HCT116 (cell line): ENCODE results near the gene RYR3.

Source experiments
- CTCF ChIP-seq, 3 experiments: fragments of 200-600 bp in 1 of 3; sonication (generic) in 1 of 3; IDR thresholded peaks in 2 of 3; conservative IDR thresholded peaks in 1 of 3; 2 replicates each; pipeline ENCODE4 v1.5.1; 2012 to 2017; ENCODE audit warnings: low read depth in 2 of 3, low read length in 2 of 3, antibody characterized with exemption in 1 of 3, borderline replicate concordance in 1 of 3, control low read depth in 1 of 3, mild to moderate bottlenecking in 1 of 3, mixed read lengths in 1 of 3, mixed run types in 1 of 3, moderate library complexity in 1 of 3; ENCODE audit not compliant: insufficient read depth in 1 of 3
- MAX ChIP-seq: IDR thresholded peaks from 2 replicates; pipeline ENCODE4 v1.6.1; 2012
- POLR2A ChIP-seq: IDR thresholded peaks from 2 replicates; pipeline ENCODE4 v1.7.0; 2011; ENCODE audit warnings: borderline replicate concordance; ENCODE audit not compliant: insufficient read depth, insufficient read length; ENCODE audit errors: extremely low read depth
- POLR2AphosphoS5 ChIP-seq: IDR thresholded peaks from 2 replicates; pipeline ENCODE4 v1.6.1; 2011; ENCODE audit warnings: mild to moderate bottlenecking, low read depth, low read length, moderate library complexity
- REST ChIP-seq: IDR thresholded peaks from 2 replicates; pipeline ENCODE4 v1.6.1; 2012; ENCODE audit warnings: low read depth
- SIN3A ChIP-seq: IDR thresholded peaks from 2 replicates; pipeline ENCODE4 v1.6.1; 2012; ENCODE audit warnings: low read depth
- SP1 ChIP-seq: IDR thresholded peaks from 2 replicates; pipeline ENCODE4 v1.6.1; 2012; ENCODE audit warnings: low read depth
- ZFX ChIP-seq: fragments of 450-650 bp; IDR thresholded peaks from 2 replicates; pipeline ENCODE4 v1.6.1; 2017
- TF ChIP-seq, protein P1 (sequence below): IDR thresholded peaks from 2 replicates; pipeline ENCODE4 v1.6.1; 2012

DNA sequence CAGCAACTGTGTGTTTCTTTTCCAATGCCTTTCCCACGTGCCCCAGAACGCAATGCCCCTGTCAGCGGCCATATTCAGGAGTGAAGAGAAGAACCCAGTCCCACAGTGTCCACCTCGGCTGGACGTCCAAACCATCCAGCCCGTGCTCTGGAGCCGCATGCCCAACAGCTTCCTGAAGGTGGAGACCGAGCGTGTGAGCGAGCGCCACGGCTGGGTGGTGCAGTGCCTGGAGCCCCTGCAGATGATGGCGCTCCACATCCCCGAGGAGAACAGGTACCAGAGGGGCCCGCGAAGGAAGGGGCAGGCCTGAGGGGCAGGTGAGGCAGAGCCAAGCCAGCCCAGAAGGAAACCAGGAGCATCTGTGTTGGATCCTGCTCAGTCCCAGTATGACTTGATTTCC is 349.4 kb downstream of the RYR3 start:
- no peak for TF ChIP-seq MAX
- no peak for TF ChIP-seq CTCF (IDR thresholded peaks at IDR 0.05 in 2 of 3, conservative IDR thresholded peaks at IDR 0.05 in 1 of 3; ENCODE audit: borderline replicate concordance in 1 of 3, insufficient read depth in 1 of 3, low read depth in 2 of 3, low read length in 2 of 3)
- TF ChIP-seq, protein P1, sequence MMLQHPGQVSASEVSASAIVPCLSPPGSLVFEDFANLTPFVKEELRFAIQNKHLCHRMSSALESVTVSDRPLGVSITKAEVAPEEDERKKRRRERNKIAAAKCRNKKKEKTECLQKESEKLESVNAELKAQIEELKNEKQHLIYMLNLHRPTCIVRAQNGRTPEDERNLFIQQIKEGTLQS, result no peak
- no peak for TF ChIP-seq SIN3A
- no peak for TF ChIP-seq POLR2A
- TF ChIP-seq REST, result no peak
- TF ChIP-seq POLR2AphosphoS5, result no peak
- no peak for TF ChIP-seq SP1
- TF ChIP-seq ZFX, result no peak
